ENCODE data around the gene SDSL.
A peak's percentile ranks its signal among the peaks of the same experiment; 100 is the strongest.

SDSL gene

DNA sequence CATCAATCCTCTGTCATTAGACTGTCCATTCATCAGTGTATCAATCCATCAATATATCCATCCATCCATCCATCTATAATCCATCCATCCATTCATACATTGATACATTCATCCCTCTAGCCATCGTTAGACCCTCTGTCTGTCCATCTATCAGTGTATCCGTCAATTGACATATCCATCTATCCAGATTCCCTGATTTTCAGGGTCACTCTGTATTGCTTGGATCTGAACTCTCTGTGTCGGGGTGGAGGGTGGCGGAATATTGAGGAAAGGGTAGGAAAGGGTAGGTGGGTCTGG lies 17.1 kb downstream of the SDSL start:
- CTCF ChIA-PET = no interaction called here
- H3K27ac ChIP-seq (ENCODE audit: insufficient read depth in 1 of 2, low read depth in 1 of 2, low read length in 2 of 2, poor library complexity in 1 of 2, severe bottlenecking in 2 of 2) = no peak overlapping the region
- H3K36me3 ChIP-seq (ENCODE audit: control insufficient read depth in 4 of 4, insufficient read depth in 4 of 4, low read length in 3 of 4) = no peaks in the 10 kb centered on the region
- 100% methylated on average over 1 of the region's 4 CpGs for WGBS (ENCODE audit: insufficient coverage)
- DNase-seq = no peak
- peaks cover 0 to 5% (median 0%) of the 10 kb centered on the region in 5 experiments for H3K27me3 ChIP-seq (replicated peaks in 2 of 5; ENCODE audit: control insufficient read depth in 4 of 5, insufficient read depth in 5 of 5, low read length in 4 of 5)
- no peaks in the 10 kb centered on the region for H3K4me1 ChIP-seq (ENCODE audit: control extremely low read depth in 1 of 4, control insufficient read depth in 4 of 4, insufficient read depth in 4 of 4, low read length in 3 of 4)
- POLR2A ChIA-PET = no interaction called here
- H3K4me3 ChIP-seq (ENCODE audit: control insufficient read depth in 1 of 7, extremely low read depth in 1 of 7, insufficient read depth in 4 of 7, low read depth in 2 of 7, low read length in 6 of 7) = no peak overlapping the region
- H3K9me3 ChIP-seq (ENCODE audit: control extremely low read depth in 1 of 5, control insufficient read depth in 4 of 5, insufficient read depth in 2 of 5, low read depth in 1 of 5, low read length in 4 of 5) = no peaks in the 10 kb centered on the region

DNA sequence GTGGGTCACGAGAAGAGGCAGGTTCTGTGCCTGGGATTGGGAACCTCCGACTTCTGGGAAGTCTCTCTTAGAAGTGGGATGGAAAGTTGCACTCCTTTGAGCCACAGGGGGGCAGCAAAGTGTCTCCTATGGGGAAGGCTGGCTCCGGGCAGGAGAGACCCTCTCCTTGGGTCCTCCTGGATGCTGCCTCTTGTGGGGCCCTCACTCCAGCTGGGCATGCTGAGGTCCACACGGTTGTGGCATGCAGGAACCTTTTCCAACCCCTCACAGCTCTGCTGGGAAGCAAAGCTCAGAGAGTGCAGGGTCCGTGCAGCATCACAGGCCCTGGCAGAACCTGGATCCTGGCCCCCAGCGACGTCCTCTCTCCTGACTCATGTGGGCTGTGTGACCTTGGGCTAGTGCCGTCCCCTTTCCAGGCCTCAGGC lies 17.4 kb downstream of the SDSL start:
- 38% methylated on average over 8 of the region's 8 CpGs for WGBS (ENCODE audit: insufficient coverage)
- H3K27ac ChIP-seq (ENCODE audit: insufficient read depth in 1 of 2, low read depth in 1 of 2, low read length in 2 of 2, poor library complexity in 1 of 2, severe bottlenecking in 2 of 2) = no peak overlapping the region
- DNase-seq = no peak
- peaks cover 0 to 5% (median 0%) of the 10 kb centered on the region in 5 experiments for H3K27me3 ChIP-seq (replicated peaks in 2 of 5; ENCODE audit: control insufficient read depth in 4 of 5, insufficient read depth in 5 of 5, low read length in 4 of 5)
- H3K9me3 ChIP-seq (ENCODE audit: control extremely low read depth in 1 of 5, control insufficient read depth in 4 of 5, insufficient read depth in 2 of 5, low read depth in 1 of 5, low read length in 4 of 5) = no peaks in the 10 kb centered on the region
- H3K4me3 ChIP-seq (ENCODE audit: control insufficient read depth in 1 of 7, extremely low read depth in 1 of 7, insufficient read depth in 4 of 7, low read depth in 2 of 7, low read length in 6 of 7) = no peak overlapping the region
- no peaks in the 10 kb centered on the region for H3K36me3 ChIP-seq (ENCODE audit: control insufficient read depth in 4 of 4, insufficient read depth in 4 of 4, low read length in 3 of 4)
- ChIA-PET CTCF (no interaction called here), POLR2A (no interaction called here)
- no peaks in the 10 kb centered on the region for H3K4me1 ChIP-seq (ENCODE audit: control extremely low read depth in 1 of 4, control insufficient read depth in 4 of 4, insufficient read depth in 4 of 4, low read length in 3 of 4)

GRCh38 chr12:113440336-113440735 lies 18.2 kb downstream of the SDSL start:
- Histone ChIP-seq H3K27ac (ENCODE audit: insufficient read depth in 1 of 2, low read depth in 1 of 2, low read length in 2 of 2, poor library complexity in 1 of 2, severe bottlenecking in 2 of 2) (no peak overlapping the region), H3K4me1 (ENCODE audit: control extremely low read depth in 1 of 4, control insufficient read depth in 4 of 4, insufficient read depth in 4 of 4, low read length in 3 of 4) (no peaks in the 10 kb centered on the region), H3K27me3 (replicated peaks in 2 of 5; ENCODE audit: control insufficient read depth in 4 of 5, insufficient read depth in 5 of 5, low read length in 4 of 5) (peaks cover 0 to 5% (median 0%) of the 10 kb centered on the region in 5 experiments), H3K4me3 (ENCODE audit: control insufficient read depth in 1 of 7, extremely low read depth in 1 of 7, insufficient read depth in 4 of 7, low read depth in 2 of 7, low read length in 6 of 7) (no peak overlapping the region), H3K36me3 (ENCODE audit: control insufficient read depth in 4 of 4, insufficient read depth in 4 of 4, low read length in 3 of 4) (no peaks in the 10 kb centered on the region), H3K9me3 (ENCODE audit: control extremely low read depth in 1 of 5, control insufficient read depth in 4 of 5, insufficient read depth in 2 of 5, low read depth in 1 of 5, low read length in 4 of 5) (peaks cover 0 to 3% (median 0%) of the 10 kb centered on the region in 5 experiments)
- WGBS (ENCODE audit: insufficient coverage) = 98% methylated on average over 6 of the region's 7 CpGs
- ChIA-PET CTCF (interaction anchor here (0.8 to 1.4 kb wide), 3 partner anchors 12 to 91 kb away, joined by 3 read pairs; no protein-coding TSS in a partner anchor), POLR2A (no interaction called here)
- DNase-seq = no peak

DNA sequence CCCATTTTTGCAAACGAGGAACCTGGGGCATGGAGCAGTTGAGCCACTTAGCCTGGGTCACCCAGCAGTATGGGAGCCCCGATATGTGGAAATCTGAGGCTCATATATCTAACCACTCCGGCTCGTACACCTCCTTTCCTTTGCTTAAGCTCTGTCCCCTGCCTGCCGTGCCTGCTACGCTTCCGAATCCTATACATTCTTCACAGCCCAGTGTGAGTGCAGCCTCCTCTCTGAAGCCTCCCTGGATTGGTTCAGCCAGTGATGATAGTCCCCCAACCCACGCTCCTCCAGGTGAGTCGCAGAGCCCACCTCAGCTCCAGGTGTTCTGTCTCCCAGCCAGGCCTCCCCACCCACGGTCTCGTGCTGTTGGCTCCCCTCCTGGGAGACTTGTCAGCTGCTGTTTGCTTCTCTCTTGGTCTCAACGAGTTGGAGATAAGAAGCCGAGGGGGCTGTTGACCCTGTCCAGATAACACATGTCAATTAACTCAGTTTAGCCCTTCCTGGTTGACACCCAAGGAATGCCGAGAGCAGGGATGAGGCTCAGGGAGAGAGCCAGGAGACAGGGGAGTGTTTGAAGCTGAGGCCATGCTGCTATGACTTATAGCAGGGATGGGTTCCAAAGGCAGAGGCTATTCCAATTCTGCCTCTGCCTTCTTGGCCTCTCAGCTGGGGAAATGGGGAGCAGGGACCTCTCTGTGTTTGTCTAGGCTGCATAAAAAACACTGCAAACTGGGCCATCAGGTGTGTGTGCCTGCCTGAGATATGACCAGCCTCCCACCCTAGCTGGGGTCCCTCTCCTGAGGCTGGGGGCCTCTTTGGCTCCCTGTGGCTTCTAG lies 19.0 kb downstream of the SDSL start:
- Histone ChIP-seq H3K27me3 (replicated peaks in 2 of 5; ENCODE audit: control insufficient read depth in 4 of 5, insufficient read depth in 5 of 5, low read length in 4 of 5) (peaks cover 0 to 5% (median 0%) of the 10 kb centered on the region in 5 experiments), H3K36me3 (ENCODE audit: control insufficient read depth in 4 of 4, insufficient read depth in 4 of 4, low read length in 3 of 4) (no peaks in the 10 kb centered on the region), H3K27ac (ENCODE audit: insufficient read depth in 1 of 2, low read depth in 1 of 2, low read length in 2 of 2, poor library complexity in 1 of 2, severe bottlenecking in 2 of 2) (no peak overlapping the region), H3K4me3 (ENCODE audit: control insufficient read depth in 1 of 7, extremely low read depth in 1 of 7, insufficient read depth in 4 of 7, low read depth in 2 of 7, low read length in 6 of 7) (no peak overlapping the region), H3K9me3 (ENCODE audit: control extremely low read depth in 1 of 5, control insufficient read depth in 4 of 5, insufficient read depth in 2 of 5, low read depth in 1 of 5, low read length in 4 of 5) (peaks cover 0 to 8% (median 0%) of the 10 kb centered on the region in 5 experiments), H3K4me1 (ENCODE audit: control extremely low read depth in 1 of 4, control insufficient read depth in 4 of 4, insufficient read depth in 4 of 4, low read length in 3 of 4) (no peaks in the 10 kb centered on the region)
- 84% methylated on average over 14 of the region's 14 CpGs for WGBS (ENCODE audit: insufficient coverage)
- DNase-seq = no peak
- ChIA-PET CTCF (interaction anchor here (0.8 to 1.4 kb wide), 4 partner anchors 11 to 92 kb away, joined by 3 read pairs; no protein-coding TSS in a partner anchor), POLR2A (no interaction called here)

DNA sequence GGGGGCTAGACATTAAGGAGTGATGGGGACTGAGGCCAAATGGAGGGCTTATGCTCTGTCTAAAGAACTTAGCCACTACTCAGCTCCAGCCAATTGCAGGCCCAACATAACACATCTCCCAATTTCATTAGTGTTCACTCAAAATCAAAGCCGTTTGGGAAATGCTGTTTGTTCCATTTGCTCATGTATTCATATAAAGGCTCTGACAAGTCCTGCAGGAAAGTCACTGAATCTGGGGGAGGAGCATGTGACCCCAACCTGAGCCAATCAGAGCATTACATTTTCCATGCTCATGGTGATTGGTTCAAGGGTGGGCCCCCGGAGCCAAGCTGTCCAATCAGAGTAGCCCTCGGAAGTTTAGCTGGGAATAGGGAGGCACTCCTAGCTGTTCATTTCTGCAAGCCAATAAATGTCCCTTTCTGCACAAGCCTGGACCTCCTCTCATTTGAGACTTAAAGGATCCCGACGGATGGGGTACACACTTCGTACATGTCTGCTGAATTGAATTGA lies 20.9 kb downstream of the SDSL start:
- DNase-seq = no peak
- no peak overlapping the region for H3K4me3 ChIP-seq (ENCODE audit: control insufficient read depth in 1 of 7, extremely low read depth in 1 of 7, insufficient read depth in 4 of 7, low read depth in 2 of 7, low read length in 6 of 7)
- H3K27me3 ChIP-seq (replicated peaks in 2 of 5; ENCODE audit: control insufficient read depth in 4 of 5, insufficient read depth in 5 of 5, low read length in 4 of 5) = peaks cover 0 to 5% (median 3%) of the 10 kb centered on the region in 5 experiments
- ChIA-PET CTCF (interaction anchor here (1.2 to 1.6 kb wide), 3 partner anchors 16 to 466 kb away, joined by 3 to 5 read pairs (median 3); no protein-coding TSS in a partner anchor), POLR2A (no interaction called here)
- H3K9me3 ChIP-seq (ENCODE audit: control extremely low read depth in 1 of 5, control insufficient read depth in 4 of 5, insufficient read depth in 2 of 5, low read depth in 1 of 5, low read length in 4 of 5) = peaks cover 0 to 11% (median 0%) of the 10 kb centered on the region in 5 experiments
- H3K27ac ChIP-seq (ENCODE audit: insufficient read depth in 1 of 2, low read depth in 1 of 2, low read length in 2 of 2, poor library complexity in 1 of 2, severe bottlenecking in 2 of 2) = no peak overlapping the region
- WGBS (ENCODE audit: insufficient coverage) = 97% methylated on average over 6 of the region's 6 CpGs
- no peaks in the 10 kb centered on the region for H3K36me3 ChIP-seq (ENCODE audit: control insufficient read depth in 4 of 4, insufficient read depth in 4 of 4, low read length in 3 of 4)
- H3K4me1 ChIP-seq (ENCODE audit: control extremely low read depth in 1 of 4, control insufficient read depth in 4 of 4, insufficient read depth in 4 of 4, low read length in 3 of 4) = no peaks in the 10 kb centered on the region

DNA sequence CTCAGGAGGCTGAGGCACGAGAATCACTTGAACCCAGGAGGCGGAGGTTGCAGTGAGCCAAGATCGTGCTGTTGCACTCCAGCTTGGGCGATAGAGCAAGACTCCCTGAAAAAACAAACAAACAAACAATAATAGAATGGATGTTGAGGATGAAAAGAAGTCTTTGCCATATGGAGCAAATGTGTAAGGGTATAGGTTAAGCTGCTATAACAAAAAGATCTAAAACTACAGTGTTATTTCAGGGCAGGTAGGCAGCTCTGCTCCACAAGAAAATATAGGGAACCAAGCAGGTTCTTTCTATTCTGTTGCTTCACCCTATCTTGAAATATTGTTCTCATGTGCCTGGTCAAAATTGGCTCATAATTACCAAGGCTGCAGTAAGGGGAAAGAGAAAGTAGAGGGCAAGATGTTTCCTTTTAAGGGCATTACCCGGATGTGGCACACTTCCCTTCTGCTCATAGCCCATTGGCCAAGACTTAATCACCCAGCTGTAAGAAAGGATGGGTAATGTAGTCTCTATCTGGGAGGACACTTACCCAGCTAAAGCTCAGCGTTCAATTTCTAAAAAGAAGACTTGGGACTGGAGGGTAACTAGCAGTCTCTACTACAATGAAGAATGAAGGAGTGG lies 23.5 kb downstream of the SDSL start:
- Histone ChIP-seq H3K27ac (ENCODE audit: insufficient read depth in 1 of 2, low read depth in 1 of 2, low read length in 2 of 2, poor library complexity in 1 of 2, severe bottlenecking in 2 of 2) (no peak overlapping the region), H3K36me3 (ENCODE audit: control insufficient read depth in 4 of 4, insufficient read depth in 4 of 4, low read length in 3 of 4) (no peaks in the 10 kb centered on the region), H3K27me3 (replicated peaks in 2 of 5; ENCODE audit: control insufficient read depth in 4 of 5, insufficient read depth in 5 of 5, low read length in 4 of 5) (peaks cover 0 to 15% (median 8%) of the 10 kb centered on the region in 5 experiments), H3K4me3 (ENCODE audit: control insufficient read depth in 1 of 7, extremely low read depth in 1 of 7, insufficient read depth in 4 of 7, low read depth in 2 of 7, low read length in 6 of 7) (no peak overlapping the region), H3K9me3 (ENCODE audit: control extremely low read depth in 1 of 5, control insufficient read depth in 4 of 5, insufficient read depth in 2 of 5, low read depth in 1 of 5, low read length in 4 of 5) (peaks cover 0 to 11% (median 0%) of the 10 kb centered on the region in 5 experiments), H3K4me1 (ENCODE audit: control extremely low read depth in 1 of 4, control insufficient read depth in 4 of 4, insufficient read depth in 4 of 4, low read length in 3 of 4) (peaks cover 0 to 3% (median 0%) of the 10 kb centered on the region in 4 experiments)
- DNase-seq = peak in 2 of 3 donors; percentile 57
- POLR2A ChIA-PET = interaction anchor here (0.6 kb wide), 1 partner anchor 22 kb away, joined by 3 read pairs; no protein-coding TSS in a partner anchor
- CTCF ChIA-PET = interaction anchor here (0.8 to 1.6 kb wide), 5 partner anchors 11 to 472 kb away, joined by 3 to 7 read pairs (median 4); no protein-coding TSS in a partner anchor
- WGBS (ENCODE audit: insufficient coverage) = 70% methylated on average over 2 of the region's 6 CpGs
